ENCODE data around the gene ADAM8. TPM values are rescaled to one million over a fixed set of nuclear protein-coding genes. Genes with fewer than 3 reads are reported as not detected.

Gene ADAM8
- total and polyA plus RNA-seq, 2 of the 4 experiments (the other 2 are of a cell fraction) = under 0.01 to 0.74 TPM

GRCh38 chr10:133312769-133313145 lies 36.1 kb upstream of the ADAM8 start:
- Histone ChIP-seq H3K4me2 (ENCODE audit: low read depth, low read length) (no peak overlapping the region), H3K4me3 (ENCODE audit: insufficient read depth, low read depth, low read length) (no peak overlapping the region), H3K9me1 (ENCODE audit: insufficient read depth, low read length) (peaks cover 6% of the 10 kb centered on the region; the same call in 1 of the 2 replicates), H3K36me3 (ENCODE audit: control insufficient read depth, insufficient read depth, low read length) (peaks cover 14% of the 10 kb centered on the region; the same call in 1 of the 2 replicates), H2BK20ac (ENCODE audit: low read depth, low read length) (no peak overlapping the region), H3K4ac (ENCODE audit: low read depth, low read length) (no peak overlapping the region), H2AFZ (replicated peaks; ENCODE audit: low read length, poor library complexity) (no peak overlapping the region), H3K9ac (ENCODE audit: low read depth, low read length) (no peak overlapping the region), H3K27ac (ENCODE audit: insufficient read depth, low read length) (no peak overlapping the region), H4K5ac (ENCODE audit: low read depth, low read length) (no peak overlapping the region), H3K14ac (replicated peaks; ENCODE audit: low read depth, low read length) (no peak overlapping the region), H3K27me3 (ENCODE audit: control insufficient read depth, insufficient read depth, low read length) (no peaks in the 10 kb centered on the region), H3K56ac (ENCODE audit: extremely low read depth, insufficient read depth, low read length) (no peak overlapping the region), H4K20me1 (ENCODE audit: insufficient read depth, low read length) (peaks cover 11% of the 10 kb centered on the region), H4K91ac (ENCODE audit: insufficient read depth, low read depth, low read length) (no peak overlapping the region), H3K9me3 (ENCODE audit: control insufficient read depth, insufficient read depth, low read length) (no peaks in the 10 kb centered on the region), H4K8ac (ENCODE audit: low read depth in 2 of 2, low read length in 2 of 2) (no peak overlapping the region), H2AK5ac (ENCODE audit: low read depth, low read length) (no peak overlapping the region), H3K4me1 (ENCODE audit: control insufficient read depth, insufficient read depth, low read length) (peaks cover 3% of the 10 kb centered on the region; the same call in 1 of the 2 replicates), H3K18ac (ENCODE audit: low read depth, low read length) (no peak overlapping the region), H2BK15ac (ENCODE audit: low read depth, low read length) (no peak overlapping the region), H2AK9ac (replicated peaks; ENCODE audit: low read depth, low read length, poor library complexity) (no peak overlapping the region), H3K79me1 (ENCODE audit: low read depth in 1 of 2, low read length in 2 of 2) (peaks cover 7 to 16% of the 10 kb centered on the region in 2 experiments), H2BK5ac (ENCODE audit: low read depth, low read length, poor library complexity, severe bottlenecking) (no peak overlapping the region), H3K23ac (ENCODE audit: low read depth, low read length) (no peak overlapping the region), H2BK120ac (ENCODE audit: low read depth, low read length) (no peak overlapping the region)
- ChIA-PET CTCF (no interaction called here), POLR2A (ENCODE audit: unreplicated experiment) (no interaction called here)
- no peak for TF ChIP-seq RAD21 (IDR thresholded peaks at IDR 0.05; ENCODE audit: low read length)
- TF ChIP-seq MAFK (IDR thresholded peaks at IDR 0.05; ENCODE audit: low read depth, low read length) = no peak
- no peak for TF ChIP-seq MXI1 (IDR thresholded peaks at IDR 0.05; ENCODE audit: borderline replicate concordance, low read depth, low read length)
- no peak for TF ChIP-seq CEBPB (IDR thresholded peaks at IDR 0.05; ENCODE audit: low read depth, low read length)
- TF ChIP-seq POLR2A (IDR thresholded peaks at IDR 0.05; ENCODE audit: low read depth, low read length) = no peak
- no peak for TF ChIP-seq ELK1 (IDR thresholded peaks at IDR 0.05; ENCODE audit: borderline replicate concordance, low read depth, low read length)
- no peak for TF ChIP-seq CHD1 (IDR thresholded peaks at IDR 0.05; ENCODE audit: low read depth, low read length)
- TF ChIP-seq SMC3 (IDR thresholded peaks at IDR 0.05; ENCODE audit: low read depth, low read length) = no peak
- TF ChIP-seq RCOR1 (IDR thresholded peaks at IDR 0.05; ENCODE audit: insufficient replicate concordance, low read length) = no peak
- no peak for TF ChIP-seq MAZ (IDR thresholded peaks at IDR 0.05; ENCODE audit: borderline replicate concordance, low read depth, low read length)
- no peak for DNase-seq
- no peak for ATAC-seq (ENCODE audit: low read depth)
- dilution Hi-C loops (cut with HindIII; ENCODE audit: low sequenced_read_pairs, unreplicated experiment) = no loop called here
- no CpG with 5 or more reads among the region's 9 CpGs for WGBS, 2 experiments (ENCODE audit: extremely low coverage in 2 of 2, insufficient read length in 1 of 2)
- no TSS peak for BruUV-seq (replicated peaks)
- in situ Hi-C loops (cut with MboI; ENCODE audit: low sequenced_read_pairs) = no loop called here
- intact Hi-C loops (cut with micrococcal nuclease) = no loop called here
